ENCODE results near the gene TSPAN16.
"Not testable (repeated sequence)": the region's sequence is repeated elsewhere in the genome, so short reads cannot be mapped to it uniquely, and the experiment has no call there.

TSPAN16 gene

GRCh38 chr19:11346104-11346940 is 50.4 kb downstream of the TSPAN16 start, which contains the start of the genes CCDC159 and TMEM205:
TSS of gene CCDC159 (plus strand) at chr19:11346519. CDS start at chr19:11346607, 88 bp downstream.
TSS of gene TMEM205 (minus strand) at chr19:11346268. CDS start at chr19:11345619, 649 bp downstream.
- DNase-seq (ENCODE audit: low spot score): peak; percentile 99

- DNase-seq (ENCODE audit: low spot score): no peak
These were observed 51.6 kb downstream of the TSPAN16 start for GRCh38 chr19:11347546-11348039.

- DNase-seq (ENCODE audit: low spot score): no peak
These were observed 53.2 kb downstream of the TSPAN16 start for GRCh38 chr19:11349171-11349570.

GRCh38 chr19:11354102-11354501 is 58.1 kb downstream of the TSPAN16 start:
- DNase-seq (ENCODE audit: low spot score): not testable (repeated sequence)

- DNase-seq (ENCODE audit: low spot score): peak; percentile 74
These were observed 59.5 kb downstream of the TSPAN16 start, which contains the start of gene PLPPR2 for GRCh38 chr19:11355160-11356073. TSS of gene PLPPR2 (plus strand) at chr19:11355432. CDS start at chr19:11357674, 2,242 bp downstream.

GRCh38 chr19:11356074-11356397 is 60.1 kb downstream of the TSPAN16 start:
- no peak for DNase-seq (ENCODE audit: low spot score)

- DNase-seq (ENCODE audit: low spot score): no peak
These were observed 61.0 kb downstream of the TSPAN16 start for GRCh38 chr19:11356676-11357550.

GRCh38 chr19:11359421-11359820 is 63.5 kb downstream of the TSPAN16 start:
- DNase-seq (ENCODE audit: low spot score): no peak

- DNase-seq (ENCODE audit: low spot score): no peak
These were observed 65.2 kb downstream of the TSPAN16 start for GRCh38 chr19:11361037-11361770.

- DNase-seq (ENCODE audit: low spot score): no peak
These were observed 66.1 kb downstream of the TSPAN16 start for GRCh38 chr19:11361771-11362731.

GRCh38 chr19:11363881-11364280 is 67.9 kb downstream of the TSPAN16 start:
- no peak for DNase-seq (ENCODE audit: low spot score)

GRCh38 chr19:11364296-11364904 is 68.4 kb downstream of the TSPAN16 start:
- no peak for DNase-seq (ENCODE audit: low spot score)

- no peak for DNase-seq (ENCODE audit: low spot score)
These were observed 69.0 kb downstream of the TSPAN16 start for GRCh38 chr19:11364935-11365334.
